Stimulated activated naive CD8-positive, alpha-beta T cell treated with anti-CD3 and anti-CD28 coated beads, Interleukin-15, Interleukin-2, amounts not matched to agents 100 ng/mL and 50 ng/mL, for 24 hours (primary cell): Measurements from ENCODE around the gene ERP44.
"Not testable (repeated sequence)": the region's sequence is repeated elsewhere in the genome, so short reads cannot be mapped to it uniquely, and the experiment has no call there.

Experiments used
- H3K27ac Mint-ChIP-seq: one replicate; pipeline ENCODE4 v1.8.0; 2021; ENCODE audit warnings: mild to moderate bottlenecking, mixed read lengths
- H3K27me3 Mint-ChIP-seq: one replicate; pipeline ENCODE4 v1.8.0; 2021; ENCODE audit warnings: mixed read lengths
- H3K36me3 Mint-ChIP-seq: one replicate; pipeline ENCODE4 v1.8.0; 2021; ENCODE audit warnings: low read depth, mixed read lengths
- H3K4me1 Mint-ChIP-seq: one replicate; pipeline ENCODE4 v1.8.0; 2021; ENCODE audit warnings: low read depth, mixed read lengths
- H3K4me3 Mint-ChIP-seq: one replicate; pipeline ENCODE4 v1.8.0; 2021; ENCODE audit warnings: mild to moderate bottlenecking, mixed read lengths
- H3K9me3 Mint-ChIP-seq: one replicate; pipeline ENCODE4 v1.8.0; 2021; ENCODE audit warnings: mixed read lengths

ERP44 gene

DNA sequence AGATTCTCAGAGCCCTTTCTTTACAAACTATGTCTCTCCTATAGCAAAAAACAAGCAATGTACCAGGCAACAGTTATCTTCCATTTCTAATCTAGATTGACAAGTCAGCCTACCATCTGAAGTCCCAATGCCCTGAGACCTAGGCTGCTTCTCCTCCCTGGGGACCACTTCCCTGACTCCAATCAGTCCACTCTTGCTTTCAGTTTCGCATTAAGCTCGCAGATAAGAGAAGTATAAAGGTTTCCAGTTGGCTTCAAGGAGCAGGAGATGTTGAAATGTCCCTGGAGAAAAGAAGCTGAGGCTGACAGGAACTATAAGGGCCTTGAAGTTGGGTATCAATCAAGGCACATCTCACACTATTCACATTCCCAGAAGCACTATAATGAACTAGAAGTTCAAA is 32.3 kb downstream of the ERP44 start:
- H3K9me3 Mint-ChIP-seq, result no peaks in the 10 kb centered on the region
- H3K27ac Mint-ChIP-seq, result no peak overlapping the region
- H3K27me3 Mint-ChIP-seq, result no peaks in the 10 kb centered on the region
- no peak overlapping the region for H3K4me3 Mint-ChIP-seq
- no peaks in the 10 kb centered on the region for H3K36me3 Mint-ChIP-seq
- peaks cover 26% of the 10 kb centered on the region for H3K4me1 Mint-ChIP-seq

DNA sequence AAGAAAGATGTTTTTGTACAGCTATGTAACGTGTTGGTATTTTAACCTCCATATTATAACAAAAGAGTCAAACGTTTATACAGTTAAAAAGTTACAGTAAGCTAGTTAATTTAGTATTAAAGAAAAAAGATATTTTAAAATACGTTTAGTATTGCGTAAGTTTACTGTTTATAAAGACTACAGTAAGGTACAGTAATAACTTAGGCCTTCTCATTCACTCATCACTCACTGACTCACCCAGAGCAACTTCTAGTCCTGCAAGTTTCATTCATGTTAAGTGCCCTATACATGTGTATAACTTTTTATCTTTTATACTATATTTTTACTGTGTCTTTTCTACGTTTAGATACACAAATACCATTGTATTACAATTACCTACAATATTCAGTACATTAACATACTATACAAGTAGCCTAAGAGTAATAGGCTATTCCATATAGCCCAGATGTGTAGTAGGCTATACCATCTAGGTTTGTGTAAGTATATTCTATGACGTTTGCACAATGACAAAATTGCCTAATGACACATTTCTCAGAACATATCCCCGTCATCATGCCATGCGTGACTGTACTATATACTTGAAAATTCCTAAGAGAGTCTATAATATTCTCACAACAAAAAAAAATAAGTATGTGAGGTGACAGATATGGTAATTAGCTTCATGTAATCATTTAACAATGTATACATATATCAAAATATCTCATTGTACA is 33.8 kb downstream of the ERP44 start:
- H3K36me3 Mint-ChIP-seq, result no peaks in the 10 kb centered on the region
- no peaks in the 10 kb centered on the region for H3K27me3 Mint-ChIP-seq
- H3K9me3 Mint-ChIP-seq, result no peaks in the 10 kb centered on the region
- H3K27ac Mint-ChIP-seq, result no peak overlapping the region
- H3K4me3 Mint-ChIP-seq, result no peak overlapping the region
- H3K4me1 Mint-ChIP-seq, result peaks cover 16% of the 10 kb centered on the region

DNA sequence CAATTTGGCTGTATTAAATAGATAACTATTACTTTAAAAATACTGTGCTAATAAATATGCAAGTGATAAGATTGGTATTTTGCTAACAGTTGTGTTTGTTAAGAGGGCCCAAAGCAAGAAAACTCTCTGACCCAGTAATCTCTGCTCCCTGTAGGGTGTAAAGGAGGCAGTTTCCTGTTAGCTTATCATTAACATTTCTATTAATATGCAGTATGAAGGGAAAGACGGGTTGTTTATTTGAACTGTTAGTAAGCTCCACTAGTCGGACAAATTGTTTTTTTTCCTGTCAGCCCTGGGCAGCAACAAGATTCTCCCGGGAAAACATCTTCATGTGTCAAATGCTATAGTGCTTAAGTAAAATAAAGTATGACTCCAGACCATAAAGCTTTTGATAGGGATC is 35.6 kb downstream of the ERP44 start:
- Mint-ChIP-seq H3K27ac (no peak overlapping the region), H3K36me3 (peaks cover 5% of the 10 kb centered on the region), H3K27me3 (no peaks in the 10 kb centered on the region), H3K9me3 (no peaks in the 10 kb centered on the region), H3K4me3 (no peak overlapping the region), H3K4me1 (peaks cover 23% of the 10 kb centered on the region)

DNA sequence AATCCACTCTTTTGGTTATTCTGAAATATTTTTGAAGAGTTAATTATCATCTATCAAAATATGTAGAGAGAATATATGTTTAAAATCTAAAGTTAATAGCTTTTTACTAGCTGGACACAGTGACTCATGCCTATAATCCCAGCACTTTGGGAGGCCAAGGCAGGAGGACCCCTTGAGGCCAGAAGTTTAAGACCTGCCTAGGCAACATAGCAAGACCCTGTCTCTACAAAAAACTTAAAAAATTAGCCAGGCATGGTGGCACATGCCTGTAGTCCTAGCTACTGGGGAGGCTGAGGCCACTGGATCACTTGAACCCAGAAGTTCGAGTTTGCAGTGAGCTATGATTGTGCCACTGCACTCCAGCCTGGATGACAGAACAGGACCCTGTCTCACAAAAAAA is 36.1 kb downstream of the ERP44 start:
- not testable (repeated sequence) for H3K36me3 Mint-ChIP-seq, H3K27ac Mint-ChIP-seq, H3K27me3 Mint-ChIP-seq, H3K4me3 Mint-ChIP-seq, H3K9me3 Mint-ChIP-seq
- peaks cover 28% of the 10 kb centered on the region for H3K4me1 Mint-ChIP-seq

DNA sequence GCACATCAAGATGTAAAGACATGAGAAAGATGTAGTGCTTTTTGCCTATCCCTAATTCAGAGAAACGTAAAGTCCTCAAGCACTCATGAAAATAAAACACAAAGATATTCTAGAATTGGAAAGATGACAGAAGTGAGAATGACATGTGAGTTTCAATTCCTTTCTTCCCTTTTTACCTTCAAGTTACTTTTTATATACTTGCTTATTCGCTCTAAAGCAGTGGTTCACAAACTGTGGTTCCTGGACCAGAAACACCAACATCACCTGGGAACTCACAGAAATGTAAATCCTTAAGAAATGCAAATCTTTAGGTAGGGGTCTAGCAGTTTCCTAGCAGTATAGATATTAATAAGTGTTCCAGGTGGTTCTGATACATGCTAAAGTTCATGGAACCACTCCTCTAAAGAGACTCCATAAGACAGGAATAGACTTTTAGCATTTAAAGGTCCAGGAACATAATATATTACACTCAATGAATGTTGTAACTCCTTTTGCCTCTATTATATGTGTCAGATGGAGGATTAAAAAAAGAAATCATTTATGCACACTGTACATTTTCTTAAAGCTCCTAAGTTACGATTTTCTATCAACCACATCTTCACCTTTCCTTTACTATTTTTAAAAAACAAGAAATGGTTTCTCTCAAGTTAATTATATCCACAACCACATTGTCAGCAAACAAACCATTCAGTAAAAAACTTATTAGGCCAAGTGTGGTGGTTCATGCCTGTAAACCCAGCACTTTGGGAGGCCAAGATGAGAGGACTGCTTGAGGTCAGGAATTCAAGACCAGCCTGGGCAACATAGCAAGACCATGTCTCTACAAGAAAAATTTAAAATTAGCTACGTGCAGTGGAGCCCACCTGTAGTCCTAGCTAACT is 39.9 kb downstream of the ERP44 start:
- peak overlapping the region; percentile 30 for H3K4me3 Mint-ChIP-seq
- peak overlapping the region; percentile 80 for H3K27ac Mint-ChIP-seq
- peaks cover 18% of the 10 kb centered on the region for H3K36me3 Mint-ChIP-seq
- peaks cover 20% of the 10 kb centered on the region for H3K4me1 Mint-ChIP-seq
- no peaks in the 10 kb centered on the region for H3K9me3 Mint-ChIP-seq
- H3K27me3 Mint-ChIP-seq, result no peaks in the 10 kb centered on the region

DNA sequence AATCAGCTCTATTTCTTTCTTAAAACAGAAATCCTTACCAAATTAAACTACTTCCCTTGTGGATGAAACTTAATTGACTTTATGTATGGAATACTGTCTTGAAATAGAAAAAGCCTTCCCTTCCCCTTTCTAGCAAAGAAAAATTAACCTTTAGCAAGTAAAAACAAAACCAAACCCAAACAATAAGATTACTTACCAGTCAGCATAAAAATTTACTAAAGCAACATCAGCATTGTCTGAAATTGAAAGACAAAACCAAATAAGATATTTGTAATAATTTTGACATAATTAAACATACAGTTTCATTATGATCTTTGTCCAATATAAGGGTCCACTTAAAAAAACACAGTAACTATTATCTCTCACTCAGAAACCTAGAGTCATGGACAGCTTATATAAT is 41.2 kb downstream of the ERP44 start:
- Mint-ChIP-seq H3K4me3 (no peak overlapping the region), H3K27me3 (no peaks in the 10 kb centered on the region), H3K9me3 (no peaks in the 10 kb centered on the region), H3K36me3 (peaks cover 18% of the 10 kb centered on the region), H3K4me1 (peaks cover 17% of the 10 kb centered on the region), H3K27ac (no peak overlapping the region)

DNA sequence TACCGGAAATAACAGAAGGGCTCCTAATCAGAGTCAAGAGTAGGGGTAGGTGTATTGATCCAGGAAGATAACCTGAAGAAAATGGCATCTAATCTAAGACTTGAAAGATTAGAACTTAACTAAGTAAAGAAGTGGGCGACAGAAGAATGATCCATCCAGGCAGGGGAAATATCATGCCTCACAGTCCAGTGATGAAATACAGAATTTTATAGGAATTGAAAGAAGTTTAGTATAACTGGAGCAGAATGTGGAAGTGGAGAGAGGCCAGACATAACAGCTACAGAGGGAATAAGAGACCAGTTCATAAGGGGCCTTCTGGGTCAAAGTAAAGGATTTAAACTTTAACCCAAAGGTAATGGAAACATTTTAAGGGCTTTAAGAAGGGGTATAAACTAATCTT is 42.2 kb downstream of the ERP44 start:
- no peak overlapping the region for H3K27ac Mint-ChIP-seq
- peaks cover 20% of the 10 kb centered on the region for H3K4me1 Mint-ChIP-seq
- no peak overlapping the region for H3K4me3 Mint-ChIP-seq
- H3K27me3 Mint-ChIP-seq, result no peaks in the 10 kb centered on the region
- no peaks in the 10 kb centered on the region for H3K9me3 Mint-ChIP-seq
- peaks cover 20% of the 10 kb centered on the region for H3K36me3 Mint-ChIP-seq

DNA sequence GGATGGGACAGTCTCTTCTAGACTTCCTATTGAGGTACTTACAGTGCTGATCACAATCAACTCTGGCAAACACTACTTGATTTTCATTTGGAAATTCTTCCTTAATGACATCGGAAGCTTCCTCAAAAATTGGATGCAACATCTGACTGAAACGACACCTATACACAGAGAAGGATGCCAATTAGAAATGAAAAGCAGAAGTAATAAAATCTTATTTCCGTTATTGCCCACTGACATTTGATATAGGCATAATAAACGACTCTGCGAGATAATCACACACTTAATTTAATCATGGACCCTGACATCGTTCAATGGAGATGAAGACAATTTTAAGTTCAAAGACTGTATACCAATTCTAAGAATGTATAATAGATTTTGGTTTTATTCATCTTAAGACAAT is 46.4 kb downstream of the ERP44 start:
- no peak overlapping the region for H3K27ac Mint-ChIP-seq
- H3K36me3 Mint-ChIP-seq, result peaks cover 40% of the 10 kb centered on the region
- peaks cover 3% of the 10 kb centered on the region for H3K4me1 Mint-ChIP-seq
- H3K9me3 Mint-ChIP-seq, result no peaks in the 10 kb centered on the region
- H3K27me3 Mint-ChIP-seq, result no peaks in the 10 kb centered on the region
- H3K4me3 Mint-ChIP-seq, result no peak overlapping the region

DNA sequence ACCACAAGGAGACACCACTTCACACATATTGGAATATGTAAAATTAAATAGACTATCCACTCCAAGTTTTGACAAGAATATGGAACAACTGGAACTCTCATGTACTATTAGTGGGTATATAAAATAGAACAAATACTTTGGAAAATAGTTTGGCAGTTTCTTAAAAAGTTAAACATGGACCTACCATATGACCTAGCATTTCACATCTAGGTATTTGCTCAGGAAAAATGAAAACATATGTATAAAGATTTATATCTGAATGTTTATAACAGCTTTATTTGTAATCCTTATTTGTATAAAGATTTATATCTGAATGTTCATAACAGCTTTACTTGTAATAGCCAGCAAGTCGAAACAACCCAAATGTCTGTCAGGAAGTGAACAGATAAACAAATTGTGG is 49.2 kb downstream of the ERP44 start:
- no peak overlapping the region for H3K4me3 Mint-ChIP-seq
- peaks cover 3% of the 10 kb centered on the region for H3K4me1 Mint-ChIP-seq
- H3K27ac Mint-ChIP-seq, result no peak overlapping the region
- peaks cover 49% of the 10 kb centered on the region for H3K36me3 Mint-ChIP-seq
- H3K27me3 Mint-ChIP-seq, result no peaks in the 10 kb centered on the region
- H3K9me3 Mint-ChIP-seq, result no peaks in the 10 kb centered on the region

DNA sequence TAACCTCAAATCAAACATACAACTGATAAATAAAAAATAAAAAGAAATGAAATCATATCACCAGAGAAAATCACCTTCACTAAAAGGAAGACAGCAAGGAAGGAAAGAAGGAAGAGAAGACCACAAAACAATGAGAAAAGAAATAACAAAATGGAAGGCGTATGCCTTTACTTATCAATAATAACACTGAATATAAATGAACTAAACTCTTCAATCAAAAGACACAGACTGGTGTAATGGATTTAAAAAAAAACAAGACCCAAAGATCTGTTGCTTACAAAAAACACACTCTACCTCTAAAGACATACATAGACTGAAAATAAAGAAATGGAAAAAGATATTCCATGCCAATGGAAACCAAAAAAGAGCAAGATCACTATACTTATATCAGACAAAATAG is 60.3 kb downstream of the ERP44 start:
- peaks cover 24% of the 10 kb centered on the region for H3K9me3 Mint-ChIP-seq
- peaks cover 31% of the 10 kb centered on the region for H3K4me1 Mint-ChIP-seq
- H3K27ac Mint-ChIP-seq, result no peak overlapping the region
- H3K36me3 Mint-ChIP-seq, result peaks cover 73% of the 10 kb centered on the region
- no peak overlapping the region for H3K4me3 Mint-ChIP-seq
- H3K27me3 Mint-ChIP-seq, result no peaks in the 10 kb centered on the region

DNA sequence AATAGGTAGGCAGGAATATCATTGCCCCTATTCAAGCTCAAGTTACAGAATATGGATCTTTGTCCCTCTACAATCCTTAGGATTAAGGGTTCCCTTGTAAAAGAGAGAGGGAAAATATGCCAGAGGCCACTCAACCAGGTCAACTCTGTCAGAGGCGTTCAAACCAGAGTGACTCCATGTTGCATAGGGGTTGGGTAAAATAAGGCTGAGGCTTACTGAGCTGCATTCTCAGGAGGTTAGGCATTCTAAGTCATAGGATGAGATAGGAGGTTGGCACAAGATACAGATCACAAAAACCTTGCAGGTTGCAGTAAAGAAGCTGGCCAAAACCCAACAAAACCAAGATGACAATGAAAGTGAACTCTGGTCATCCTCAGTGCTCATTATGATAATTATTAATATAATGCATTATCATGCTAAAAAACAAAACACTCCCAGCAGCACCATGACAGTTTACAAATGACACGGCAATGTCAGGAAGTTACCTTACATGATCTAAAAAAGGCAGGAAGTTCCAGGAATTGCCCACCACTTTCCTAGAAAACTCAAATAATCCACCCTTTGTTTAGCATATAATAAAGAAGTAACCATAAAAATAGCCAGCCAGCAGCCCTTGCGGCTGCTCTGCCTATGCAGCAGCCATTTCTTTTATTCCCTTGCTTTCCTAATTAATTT is 64.8 kb downstream of the ERP44 start:
- no peak overlapping the region for H3K27ac Mint-ChIP-seq
- peaks cover 40% of the 10 kb centered on the region for H3K4me1 Mint-ChIP-seq
- no peak overlapping the region for H3K4me3 Mint-ChIP-seq
- H3K36me3 Mint-ChIP-seq, result peaks cover 52% of the 10 kb centered on the region
- peaks cover 6% of the 10 kb centered on the region for H3K9me3 Mint-ChIP-seq
- no peaks in the 10 kb centered on the region for H3K27me3 Mint-ChIP-seq

DNA sequence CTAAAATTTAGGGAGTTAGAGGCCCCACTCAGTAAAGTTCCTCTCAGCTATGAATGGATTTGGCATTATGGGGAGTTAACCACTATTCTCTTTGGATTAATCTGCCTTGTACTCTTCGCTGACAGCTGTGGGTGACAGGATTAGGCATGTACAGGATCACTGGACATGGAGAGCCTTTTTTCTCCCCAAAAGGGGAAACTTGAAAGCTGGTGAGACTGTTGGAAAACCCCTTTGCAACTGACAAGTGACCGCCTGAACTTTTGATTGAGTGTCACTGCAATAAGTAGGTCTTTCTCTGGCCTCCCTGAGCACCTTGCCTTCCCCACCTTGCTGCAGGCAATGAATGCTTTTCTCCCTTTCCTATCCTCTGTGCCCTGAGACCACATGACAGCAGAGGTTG is 68.3 kb downstream of the ERP44 start:
- Mint-ChIP-seq H3K9me3 (no peaks in the 10 kb centered on the region), H3K27ac (no peak overlapping the region), H3K4me1 (peaks cover 34% of the 10 kb centered on the region), H3K36me3 (peaks cover 33% of the 10 kb centered on the region), H3K27me3 (no peaks in the 10 kb centered on the region), H3K4me3 (no peak overlapping the region)

DNA sequence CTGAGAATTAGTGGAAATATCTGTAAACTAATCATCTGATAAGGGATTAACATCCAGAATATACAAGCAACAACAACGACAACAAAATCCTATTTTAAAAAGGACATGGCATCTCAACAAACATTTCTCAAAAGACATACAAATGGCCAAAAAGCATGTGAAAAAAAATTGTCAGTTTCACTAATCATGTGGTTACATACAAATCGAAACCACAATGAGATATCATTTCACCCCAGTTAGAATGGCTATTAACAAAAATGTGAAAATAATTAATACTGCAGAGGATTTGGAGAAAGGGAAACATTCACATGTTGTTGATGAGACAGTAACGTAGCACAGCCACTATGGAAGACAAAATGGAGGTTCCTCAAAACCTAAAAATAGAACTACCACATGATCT is 69.5 kb downstream of the ERP44 start:
- no peaks in the 10 kb centered on the region for H3K27me3 Mint-ChIP-seq
- H3K27ac Mint-ChIP-seq, result no peak overlapping the region
- H3K36me3 Mint-ChIP-seq, result peaks cover 34% of the 10 kb centered on the region
- H3K4me3 Mint-ChIP-seq, result no peak overlapping the region
- peaks cover 24% of the 10 kb centered on the region for H3K4me1 Mint-ChIP-seq
- no peaks in the 10 kb centered on the region for H3K9me3 Mint-ChIP-seq

DNA sequence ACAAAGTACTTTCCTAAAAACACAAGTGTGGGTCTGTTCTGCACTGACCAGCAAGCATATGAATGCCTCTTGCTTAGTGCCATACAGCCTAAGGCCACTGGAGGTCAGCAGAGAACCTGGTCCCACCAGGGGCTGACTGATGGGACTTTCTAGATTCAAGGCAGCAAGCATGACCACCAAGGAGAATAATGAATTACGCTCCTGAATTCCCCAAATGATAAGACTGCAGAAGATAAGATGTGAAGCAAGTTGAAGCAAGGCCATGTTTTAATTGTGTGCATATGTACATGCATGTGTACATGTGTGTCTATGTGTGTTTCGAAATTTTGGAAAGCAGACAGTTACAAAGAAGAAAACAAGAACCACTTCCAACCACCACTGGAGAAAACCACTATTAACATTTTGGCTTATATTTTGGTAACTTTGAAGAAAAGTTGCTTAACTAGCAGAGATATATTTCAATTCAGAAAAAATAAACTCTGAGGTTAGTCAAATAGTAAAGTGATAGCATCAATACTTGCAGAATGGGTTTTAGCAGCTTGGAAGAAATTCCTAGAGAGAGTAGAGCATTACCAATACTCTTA is 70.5 kb downstream of the ERP44 start:
- Mint-ChIP-seq H3K4me1 (peaks cover 16% of the 10 kb centered on the region), H3K27me3 (no peaks in the 10 kb centered on the region), H3K9me3 (no peaks in the 10 kb centered on the region), H3K27ac (no peak overlapping the region), H3K4me3 (no peak overlapping the region), H3K36me3 (peaks cover 24% of the 10 kb centered on the region)

DNA sequence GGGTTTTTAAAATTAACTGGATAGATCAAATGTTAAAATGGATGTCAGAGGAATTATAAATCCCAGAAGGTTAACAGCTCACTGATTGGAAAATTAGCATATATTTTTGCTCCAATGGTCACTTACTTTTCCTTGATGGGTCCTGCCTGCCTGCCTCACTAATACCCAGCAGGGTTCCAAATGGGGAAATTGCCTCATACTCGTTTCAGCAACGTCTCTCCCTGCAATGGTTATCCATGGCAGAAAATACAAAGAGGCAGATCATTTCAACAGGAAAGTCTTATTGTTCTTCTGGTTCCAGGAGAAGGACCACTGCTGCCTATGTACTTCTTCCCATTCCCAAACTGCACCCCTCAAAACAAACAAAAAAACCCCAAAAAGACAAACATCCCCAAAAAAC is 71.3 kb downstream of the ERP44 start:
- no peak overlapping the region for H3K4me3 Mint-ChIP-seq
- peaks cover 16% of the 10 kb centered on the region for H3K4me1 Mint-ChIP-seq
- H3K27me3 Mint-ChIP-seq, result no peaks in the 10 kb centered on the region
- H3K9me3 Mint-ChIP-seq, result no peaks in the 10 kb centered on the region
- peaks cover 18% of the 10 kb centered on the region for H3K36me3 Mint-ChIP-seq
- H3K27ac Mint-ChIP-seq, result no peak overlapping the region
